ENCODE data around the gene OXER1. TPM values are rescaled to one million over a fixed set of nuclear protein-coding genes. Genes with fewer than 3 reads are reported as not detected.
A peak's percentile ranks its signal among the peaks of the same experiment; 100 is the strongest.
"Not testable (repeated sequence)": the region's sequence is repeated elsewhere in the genome, so short reads cannot be mapped to it uniquely, and the experiment has no call there.

The OXER1 gene
- total and polyA plus RNA-seq, 4 donors: 2.2 to 6.2 (median 3.6) TPM

DNA sequence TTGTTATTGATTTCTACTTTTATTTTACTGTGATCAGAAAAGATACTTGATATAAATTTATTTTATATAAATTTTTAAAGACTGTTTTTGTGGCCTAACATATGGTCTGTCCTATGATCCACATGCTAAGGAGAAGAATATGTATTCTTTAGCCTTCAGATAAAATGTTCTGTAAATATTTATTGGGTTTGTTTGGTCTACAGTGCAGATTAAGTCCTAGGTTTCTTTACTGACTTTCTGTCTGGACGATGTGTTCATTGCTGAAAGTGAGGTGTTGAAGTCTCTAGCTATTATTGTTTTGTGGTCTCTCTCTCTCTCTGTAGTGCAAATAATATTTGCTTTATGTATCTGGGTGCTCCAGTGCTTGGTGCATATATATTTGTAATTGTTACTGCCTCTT is 30.1 kb downstream of the OXER1 start:
- Histone ChIP-seq H3K27ac (ENCODE audit: low read depth in 1 of 2, low read length in 2 of 2) (no peak overlapping the region), H3K36me3 (ENCODE audit: control insufficient read depth in 1 of 2, insufficient read depth in 2 of 2, low read length in 1 of 2) (no peaks in the 10 kb centered on the region), H3K9me3 (ENCODE audit: control insufficient read depth, low read length) (no peaks in the 10 kb centered on the region), H3K4me1 (ENCODE audit: control insufficient read depth in 1 of 2, insufficient read depth in 2 of 2, low read length in 2 of 2) (no peaks in the 10 kb centered on the region), H3K4me3 (ENCODE audit: low read length in 2 of 2) (no peak overlapping the region), H3K27me3 (ENCODE audit: control insufficient read depth in 1 of 2, insufficient read depth in 2 of 2, low read length in 1 of 2) (no peaks in the 10 kb centered on the region)
- DNase-seq (no peak), ATAC-seq (ENCODE audit: low FRiP score) (no peak)
- 94 to 97% methylated on average over 1 of the region's 1 CpG for WGBS, 2 donors
- intact Hi-C loops (cut with DNase I): no loop called here

- H3K9me3 ChIP-seq (ENCODE audit: control insufficient read depth, low read length); H3K36me3 ChIP-seq (ENCODE audit: control insufficient read depth in 1 of 2, insufficient read depth in 2 of 2, low read length in 1 of 2); H3K27me3 ChIP-seq (ENCODE audit: control insufficient read depth in 1 of 2, insufficient read depth in 2 of 2, low read length in 1 of 2); DNase-seq; intact Hi-C loops (cut with DNase I); H3K27ac ChIP-seq (ENCODE audit: low read depth in 1 of 2, low read length in 2 of 2); H3K4me1 ChIP-seq (ENCODE audit: control insufficient read depth in 1 of 2, insufficient read depth in 2 of 2, low read length in 2 of 2); H3K4me3 ChIP-seq (ENCODE audit: low read length in 2 of 2); ATAC-seq (ENCODE audit: low FRiP score): not testable (repeated sequence)
- WGBS, 2 donors: 91 to 97% methylated on average over 4 of the region's 4 CpGs
Measured at GRCh38 chr2:42731316-42731715, 32.6 kb downstream of the OXER1 start.

DNA sequence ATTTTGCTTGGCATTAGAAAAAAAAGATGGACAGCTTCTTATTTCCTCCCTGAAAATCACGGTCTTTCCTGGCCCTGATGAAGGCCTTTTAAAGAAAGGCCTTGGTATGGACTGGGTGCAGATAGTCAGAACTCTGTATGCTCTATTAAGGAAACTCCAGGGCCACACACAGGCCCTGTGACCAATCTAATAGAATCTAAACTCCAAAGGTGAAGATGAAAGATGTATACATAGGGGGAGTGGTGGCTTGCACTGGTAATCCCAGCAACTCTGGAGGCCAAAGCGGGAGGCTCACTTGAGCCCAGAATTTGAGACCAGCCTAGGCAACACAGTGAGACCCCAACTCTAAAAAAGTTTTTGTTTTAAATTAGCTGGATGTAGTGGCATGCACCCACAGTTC is 37.3 kb downstream of the OXER1 start:
- 85 to 89% methylated on average over 2 of the region's 2 CpGs for WGBS, 2 donors
- ATAC-seq (ENCODE audit: low FRiP score): no peak

DNA sequence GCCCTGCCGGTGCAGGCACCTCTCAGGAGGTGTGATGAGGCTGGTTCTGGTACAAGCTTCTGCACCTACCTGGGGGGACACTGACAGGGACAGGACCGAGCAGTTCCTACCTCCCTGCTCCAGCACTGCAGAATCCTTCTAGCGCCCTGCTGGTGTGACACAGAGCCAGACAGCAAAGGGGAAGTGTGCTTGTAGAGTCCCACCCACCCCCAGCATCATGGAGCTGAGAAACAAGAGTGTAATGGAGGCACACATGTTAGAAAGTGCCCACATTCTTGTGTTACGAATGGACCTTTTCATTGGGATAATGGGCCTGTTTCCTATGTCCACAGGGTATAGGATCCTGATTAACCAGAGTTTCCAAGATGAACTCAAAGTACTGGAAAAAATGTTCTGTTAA is 38.3 kb downstream of the OXER1 start:
- intact Hi-C loops (cut with DNase I): no loop called here

More for the DNA sequence above, 37.3 kb downstream of the OXER1 start:
- Histone ChIP-seq H3K27me3 (ENCODE audit: control insufficient read depth in 1 of 2, insufficient read depth in 2 of 2, low read length in 1 of 2) (no peaks in the 10 kb centered on the region), H3K27ac (ENCODE audit: low read depth in 1 of 2, low read length in 2 of 2) (no peak overlapping the region), H3K4me3 (ENCODE audit: low read length in 2 of 2) (no peak overlapping the region), H3K9me3 (ENCODE audit: control insufficient read depth, low read length) (no peaks in the 10 kb centered on the region), H3K36me3 (ENCODE audit: control insufficient read depth in 1 of 2, insufficient read depth in 2 of 2, low read length in 1 of 2) (peaks cover 0 to 2% of the 10 kb centered on the region in 2 donors), H3K4me1 (ENCODE audit: control insufficient read depth in 1 of 2, insufficient read depth in 2 of 2, low read length in 2 of 2) (no peaks in the 10 kb centered on the region)
- DNase-seq: no peak
- intact Hi-C loops (cut with DNase I): no loop called here

DNA sequence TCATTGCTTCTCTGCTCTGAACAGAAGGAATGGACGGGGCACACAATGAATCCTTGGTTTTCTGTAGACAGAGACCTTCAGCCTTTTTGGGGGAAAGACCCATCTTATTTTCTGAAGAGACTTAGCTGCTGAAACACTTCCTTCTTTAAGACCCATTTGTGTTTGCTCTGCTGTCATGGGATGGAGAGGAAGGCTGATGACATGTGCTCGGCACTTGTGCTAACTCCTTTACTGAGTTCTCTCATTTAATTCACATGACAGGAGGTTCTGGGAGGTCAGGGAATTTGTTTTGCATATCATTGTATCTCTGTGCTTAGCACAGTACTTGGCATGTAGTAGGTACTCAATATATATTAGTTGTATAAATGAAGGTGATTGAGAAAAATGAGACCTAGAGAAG is 39.0 kb downstream of the OXER1 start:
- H3K9me3 ChIP-seq (ENCODE audit: control insufficient read depth, low read length): no peaks in the 10 kb centered on the region
- no peak overlapping the region for H3K4me3 ChIP-seq (ENCODE audit: low read length in 2 of 2)
- intact Hi-C loops (cut with DNase I): no loop called here
- DNase-seq (no peak), ATAC-seq (ENCODE audit: low FRiP score) (no peak)
- peaks cover 0 to 2% of the 10 kb centered on the region in 2 donors for H3K36me3 ChIP-seq (ENCODE audit: control insufficient read depth in 1 of 2, insufficient read depth in 2 of 2, low read length in 1 of 2)
- H3K4me1 ChIP-seq (ENCODE audit: control insufficient read depth in 1 of 2, insufficient read depth in 2 of 2, low read length in 2 of 2): no peaks in the 10 kb centered on the region
- no peaks in the 10 kb centered on the region for H3K27me3 ChIP-seq (ENCODE audit: control insufficient read depth in 1 of 2, insufficient read depth in 2 of 2, low read length in 1 of 2)
- WGBS, 2 donors: 95 to 96% methylated on average over 2 of the region's 2 CpGs
- no peak overlapping the region for H3K27ac ChIP-seq (ENCODE audit: low read depth in 1 of 2, low read length in 2 of 2)

More for the DNA sequence above, 38.3 kb downstream of the OXER1 start:
- H3K4me1 ChIP-seq (ENCODE audit: control insufficient read depth in 1 of 2, insufficient read depth in 2 of 2, low read length in 2 of 2): no peaks in the 10 kb centered on the region
- no peaks in the 10 kb centered on the region for H3K9me3 ChIP-seq (ENCODE audit: control insufficient read depth, low read length)
- ATAC-seq (ENCODE audit: low FRiP score): no peak
- H3K27ac ChIP-seq (ENCODE audit: low read depth in 1 of 2, low read length in 2 of 2): no peak overlapping the region
- peak in 1 of 2 donors; percentile 53 for DNase-seq
- H3K4me3 ChIP-seq (ENCODE audit: low read length in 2 of 2): no peak overlapping the region
- no peaks in the 10 kb centered on the region for H3K27me3 ChIP-seq (ENCODE audit: control insufficient read depth in 1 of 2, insufficient read depth in 2 of 2, low read length in 1 of 2)
- peaks cover 0 to 2% of the 10 kb centered on the region in 2 donors for H3K36me3 ChIP-seq (ENCODE audit: control insufficient read depth in 1 of 2, insufficient read depth in 2 of 2, low read length in 1 of 2)
- 85 to 87% methylated on average over 4 of the region's 4 CpGs for WGBS, 2 donors

- no peaks in the 10 kb centered on the region for H3K9me3 ChIP-seq (ENCODE audit: control insufficient read depth, low read length)
- no peak overlapping the region for H3K4me3 ChIP-seq (ENCODE audit: low read length in 2 of 2)
- intact Hi-C loops (cut with DNase I): no loop called here
- no peaks in the 10 kb centered on the region for H3K4me1 ChIP-seq (ENCODE audit: control insufficient read depth in 1 of 2, insufficient read depth in 2 of 2, low read length in 2 of 2)
- ATAC-seq (ENCODE audit: low FRiP score): no peak
- no peaks in the 10 kb centered on the region for H3K27me3 ChIP-seq (ENCODE audit: control insufficient read depth in 1 of 2, insufficient read depth in 2 of 2, low read length in 1 of 2)
- peaks cover 0 to 2% of the 10 kb centered on the region in 2 donors for H3K36me3 ChIP-seq (ENCODE audit: control insufficient read depth in 1 of 2, insufficient read depth in 2 of 2, low read length in 1 of 2)
- DNase-seq: no peak
- no peak overlapping the region for H3K27ac ChIP-seq (ENCODE audit: low read depth in 1 of 2, low read length in 2 of 2)
Measured at GRCh38 chr2:42723465-42723864, 40.5 kb downstream of the OXER1 start.

GRCh38 chr2:42722320-42723190 is 41.4 kb downstream of the OXER1 start:
- Histone ChIP-seq H3K36me3 (ENCODE audit: control insufficient read depth in 1 of 2, insufficient read depth in 2 of 2, low read length in 1 of 2) (peaks cover 0 to 2% of the 10 kb centered on the region in 2 donors), H3K4me3 (ENCODE audit: low read length in 2 of 2) (no peak overlapping the region), H3K27me3 (ENCODE audit: control insufficient read depth in 1 of 2, insufficient read depth in 2 of 2, low read length in 1 of 2) (no peaks in the 10 kb centered on the region), H3K4me1 (ENCODE audit: control insufficient read depth in 1 of 2, insufficient read depth in 2 of 2, low read length in 2 of 2) (no peaks in the 10 kb centered on the region), H3K27ac (ENCODE audit: low read depth in 1 of 2, low read length in 2 of 2) (no peak overlapping the region), H3K9me3 (ENCODE audit: control insufficient read depth, low read length) (no peaks in the 10 kb centered on the region)
- DNase-seq (peak in 1 of 2 donors; percentile 69), ATAC-seq (ENCODE audit: low FRiP score) (peak; percentile 87)
- intact Hi-C loops (cut with DNase I): no loop called here
- WGBS, 2 donors: 37 to 46% methylated on average over 7 of the region's 7 CpGs

DNA sequence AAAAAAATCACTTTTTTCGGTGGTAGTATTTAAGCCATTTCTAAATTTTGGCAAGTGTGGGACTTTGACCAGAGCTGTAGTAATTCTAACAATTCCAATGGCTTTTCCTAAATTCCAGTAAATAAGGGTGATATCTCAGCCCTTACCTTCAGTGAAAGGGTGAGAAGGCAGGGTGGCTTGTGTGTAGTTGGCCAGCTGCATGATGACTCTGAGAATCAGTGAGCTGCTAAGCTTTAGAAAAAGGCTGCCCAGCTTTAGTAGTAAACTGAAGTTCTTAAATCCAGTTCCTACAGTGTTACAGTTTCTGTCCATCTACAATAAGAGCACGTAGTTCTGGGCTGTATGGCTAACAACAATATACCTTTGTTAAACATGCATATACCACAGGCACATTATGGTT is 42.0 kb downstream of the OXER1 start:
- Histone ChIP-seq H3K4me1 (ENCODE audit: control insufficient read depth in 1 of 2, insufficient read depth in 2 of 2, low read length in 2 of 2) (no peaks in the 10 kb centered on the region), H3K27me3 (ENCODE audit: control insufficient read depth in 1 of 2, insufficient read depth in 2 of 2, low read length in 1 of 2) (no peaks in the 10 kb centered on the region), H3K9me3 (ENCODE audit: control insufficient read depth, low read length) (no peaks in the 10 kb centered on the region), H3K4me3 (ENCODE audit: low read length in 2 of 2) (no peak overlapping the region), H3K27ac (ENCODE audit: low read depth in 1 of 2, low read length in 2 of 2) (no peak overlapping the region), H3K36me3 (ENCODE audit: control insufficient read depth in 1 of 2, insufficient read depth in 2 of 2, low read length in 1 of 2) (no peaks in the 10 kb centered on the region)
- WGBS, 2 donors: 58 to 64% methylated on average over 2 of the region's 2 CpGs
- intact Hi-C loops (cut with DNase I): no loop called here
- DNase-seq (no peak), ATAC-seq (ENCODE audit: low FRiP score) (no peak)

- DNase-seq: no peak
Measured at GRCh38 chr2:42714686-42715085, 49.2 kb downstream of the OXER1 start.

More at GRCh38 chr2:42714686-42715085, 49.2 kb downstream of the OXER1 start:
- Histone ChIP-seq H3K36me3 (ENCODE audit: control insufficient read depth in 1 of 2, insufficient read depth in 2 of 2, low read length in 1 of 2) (no peaks in the 10 kb centered on the region), H3K9me3 (ENCODE audit: control insufficient read depth, low read length) (no peaks in the 10 kb centered on the region), H3K27ac (ENCODE audit: low read depth in 1 of 2, low read length in 2 of 2) (no peak overlapping the region), H3K27me3 (ENCODE audit: control insufficient read depth in 1 of 2, insufficient read depth in 2 of 2, low read length in 1 of 2) (no peaks in the 10 kb centered on the region), H3K4me1 (ENCODE audit: control insufficient read depth in 1 of 2, insufficient read depth in 2 of 2, low read length in 2 of 2) (no peaks in the 10 kb centered on the region), H3K4me3 (ENCODE audit: low read length in 2 of 2) (no peak overlapping the region)
- ATAC-seq (ENCODE audit: low FRiP score): no peak
- 96% methylated on average over 7 of the region's 7 CpGs for WGBS, 2 donors
- intact Hi-C loops (cut with DNase I): no loop called here

Data from aorta (tissue), 5 donors.